Fibroblast of villous mesenchyme (primary cell): Measurements from ENCODE around the gene ACTN3. TPM values are rescaled to one million over a fixed set of nuclear protein-coding genes. Genes with fewer than 3 reads are reported as not detected.

Experiments
- DNase-seq: peaks from one replicate; pipeline ENCODE4 v3.0.0-alpha.2; 2010; ENCODE audit warnings: low read depth
- H3K4me3 ChIP-seq: 2 replicates; pipeline ENCODE4 v1.5.1; 2011; ENCODE audit warnings: low read depth, mild to moderate bottlenecking, low read length
- CTCF ChIP-seq: IDR thresholded peaks from 2 replicates; pipeline ENCODE4 v1.5.1; 2012; ENCODE audit warnings: low read depth, mild to moderate bottlenecking, low read length; ENCODE audit not compliant: insufficient read depth
- total RNA-seq: library from RNA; depleted of rRNA; stranded (reverse); fragments of >200 nt; gene quantifications from 2 replicates; pipeline ENCODE4 v1.2.3, GENCODE V29; 2012

Gene ACTN3
- total RNA-seq, 1 donor: not detected

DNA sequence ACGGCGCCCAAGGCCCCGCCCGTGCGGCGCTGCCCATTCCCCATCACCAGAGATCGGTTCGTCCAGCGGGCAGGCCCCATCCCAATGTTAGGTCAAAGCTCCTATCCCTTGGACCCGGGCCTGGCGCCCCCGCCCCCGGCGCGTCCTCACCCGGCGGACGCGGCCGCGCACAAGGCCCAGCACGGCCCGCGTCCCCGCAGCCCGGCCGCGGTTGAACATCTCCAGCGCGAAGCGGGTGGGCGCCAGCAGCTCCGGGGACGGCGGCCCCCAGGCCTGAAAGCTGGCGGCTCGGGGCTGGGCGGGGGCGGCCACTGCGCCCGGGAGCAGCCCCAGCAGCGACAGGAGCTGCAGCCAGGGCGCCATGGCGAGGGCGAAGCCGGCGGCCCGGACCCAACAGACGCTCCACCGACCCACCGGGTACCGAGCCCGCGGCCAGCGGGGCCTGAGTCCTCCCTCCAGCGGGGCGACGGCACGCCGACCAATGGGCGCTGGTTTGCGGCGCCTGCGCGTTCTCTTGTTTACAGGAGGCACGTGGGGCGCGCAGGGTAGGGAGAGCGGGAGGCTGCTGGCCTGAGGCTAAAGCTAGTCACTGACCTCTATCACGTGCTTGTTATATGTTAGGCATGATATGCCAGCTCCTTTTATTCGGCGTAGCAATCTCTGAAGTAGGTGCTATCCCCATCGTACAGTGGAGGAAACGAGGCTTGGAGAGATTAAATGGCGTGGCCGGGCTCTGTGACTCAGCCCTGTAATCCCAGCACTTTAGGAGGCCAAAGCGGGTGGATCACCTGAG is 21.6 kb downstream of the ACTN3 start, which contains the start of gene CTSF:
Gene CTSF (minus strand): TSS at position 483 of the 793 bp plus-strand sequence. CDS start 120 bp downstream, at position 363.
- peak within 1 kb of the TSS; percentile 56 for H3K4me3 ChIP-seq
- DNase-seq: peak; percentile 74
- no peak for TF ChIP-seq CTCF

DNA sequence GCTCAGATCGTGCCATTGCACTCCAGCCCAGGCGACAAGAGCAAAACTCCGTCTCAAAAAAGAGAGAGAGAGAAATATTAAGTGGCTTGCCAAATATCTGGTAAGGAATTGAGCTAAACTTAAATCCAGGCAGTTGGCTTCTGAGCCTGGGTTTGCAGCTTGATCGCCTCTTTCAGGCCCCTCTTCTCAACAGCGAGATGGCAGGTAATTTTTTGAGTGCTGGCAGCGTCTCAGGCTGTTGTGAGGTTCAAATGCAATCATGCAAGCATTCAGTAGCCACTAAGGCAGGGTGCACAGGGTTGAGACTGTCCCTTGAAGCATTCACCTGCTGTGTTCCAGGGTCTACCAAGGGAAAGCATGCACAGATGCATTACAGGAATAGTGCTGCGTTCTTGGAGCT is 22.4 kb downstream of the ACTN3 start:
- no peak for DNase-seq
- H3K4me3 ChIP-seq: no peak overlapping the region
- TF ChIP-seq CTCF: no peak

DNA sequence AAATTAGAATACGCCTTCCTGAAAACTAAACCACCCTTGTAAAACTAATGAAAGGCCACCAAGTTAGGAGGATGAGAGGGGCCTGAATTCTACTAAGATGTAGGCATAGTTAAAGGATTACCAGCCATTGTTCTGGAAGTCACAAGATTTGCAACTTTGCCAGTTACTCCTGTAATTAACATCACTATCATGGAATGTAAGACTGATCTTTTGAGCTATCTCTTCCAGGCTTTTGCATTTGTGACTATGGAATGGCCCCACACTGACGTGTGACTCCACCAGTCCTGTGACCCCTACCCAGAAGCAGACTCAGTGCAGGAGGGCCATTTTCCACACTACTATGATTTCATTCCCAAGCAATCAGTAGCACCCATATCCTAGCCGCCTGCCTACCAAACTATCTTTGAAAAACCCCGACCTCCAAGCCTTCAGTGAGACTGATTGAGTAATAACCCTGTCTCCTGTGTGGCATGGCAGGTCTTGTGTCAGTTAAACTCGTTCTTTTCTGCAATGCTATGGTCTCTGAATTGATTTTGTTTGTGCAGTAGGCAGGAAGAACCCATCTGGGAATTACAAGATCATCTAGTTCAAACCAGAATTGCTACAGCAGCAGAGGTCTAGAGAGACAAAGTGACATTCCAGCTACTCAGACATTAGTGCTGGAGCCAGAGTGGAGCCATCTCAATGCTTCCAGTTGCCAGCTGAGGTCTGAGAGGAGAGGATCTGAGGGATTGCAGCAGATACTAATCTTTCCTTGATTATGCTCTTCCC is 23.6 kb downstream of the ACTN3 start:
- no peak for DNase-seq
- no peak for TF ChIP-seq CTCF
- H3K4me3 ChIP-seq: no peak overlapping the region

- TF ChIP-seq CTCF: no peak
- H3K4me3 ChIP-seq: no peak overlapping the region
- DNase-seq: no peak
Measured at GRCh38 chr11:66570850-66571180, 24.1 kb downstream of the ACTN3 start.

DNA sequence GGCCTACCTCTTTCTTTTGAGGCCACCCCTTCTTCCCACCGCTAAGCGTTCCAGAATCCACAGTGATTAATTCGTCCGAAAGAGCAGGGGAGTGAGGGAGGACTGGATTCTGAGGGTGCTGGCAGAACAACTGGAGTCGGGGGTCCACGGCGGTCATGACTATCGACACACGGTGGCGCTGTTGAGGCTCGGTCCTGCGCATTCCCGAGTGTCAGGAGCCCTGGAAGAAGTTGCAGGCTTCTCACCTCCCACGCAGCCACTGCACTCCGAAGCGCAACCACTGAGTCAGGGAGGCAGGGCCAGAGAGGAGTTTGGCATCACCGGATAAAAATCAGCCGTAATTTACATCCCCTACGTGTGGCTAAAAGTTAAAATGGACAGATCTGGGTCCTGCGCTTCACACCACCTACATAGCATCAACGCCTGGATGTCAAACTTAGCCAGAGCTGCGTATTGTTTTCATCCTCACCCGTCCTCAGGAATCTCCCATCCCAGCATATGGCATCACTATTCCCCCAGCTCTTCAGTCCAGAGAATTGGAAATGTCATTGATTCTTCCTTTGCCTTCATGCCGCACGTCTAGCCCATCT is 32.4 kb downstream of the ACTN3 start:
- TF ChIP-seq CTCF: peak; percentile 84
- H3K4me3 ChIP-seq: no peak overlapping the region
- peak; percentile 75 for DNase-seq

DNA sequence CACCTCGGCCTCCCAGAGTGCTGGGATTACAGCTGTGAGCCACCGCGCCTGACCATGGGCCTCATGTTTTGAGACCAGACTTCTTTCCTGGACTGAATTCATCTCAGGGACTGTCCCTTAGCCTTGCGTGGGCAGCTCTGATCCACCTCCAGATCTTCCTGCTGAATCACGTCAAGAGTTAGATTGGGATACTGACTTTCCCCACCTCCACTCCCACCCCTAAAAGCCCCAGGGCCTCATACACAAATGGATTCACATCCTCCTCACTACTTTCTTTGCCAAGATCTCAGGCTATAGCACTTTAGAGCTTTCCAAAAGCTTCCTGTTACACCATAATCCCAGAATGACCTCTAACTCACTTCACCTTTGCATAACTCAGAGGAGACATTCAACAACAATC is 34.1 kb downstream of the ACTN3 start:
- TF ChIP-seq CTCF: no peak
- DNase-seq: peak; percentile 47
- H3K4me3 ChIP-seq: no peak overlapping the region
